Stimulated activated CD4-positive, alpha-beta T cell treated with anti-CD3 and anti-CD28 coated beads, Interleukin-4, amount 100 ng/mL, for 1 hour (primary cell): ENCODE results near the gene STAT3.
A peak's percentile ranks its signal among the peaks of the same experiment; 100 is the strongest.

Experiments used
- DNase-seq: peaks from one replicate; pipeline ENCODE4 v3.0.0-alpha.2; 2020

Gene STAT3

DNA sequence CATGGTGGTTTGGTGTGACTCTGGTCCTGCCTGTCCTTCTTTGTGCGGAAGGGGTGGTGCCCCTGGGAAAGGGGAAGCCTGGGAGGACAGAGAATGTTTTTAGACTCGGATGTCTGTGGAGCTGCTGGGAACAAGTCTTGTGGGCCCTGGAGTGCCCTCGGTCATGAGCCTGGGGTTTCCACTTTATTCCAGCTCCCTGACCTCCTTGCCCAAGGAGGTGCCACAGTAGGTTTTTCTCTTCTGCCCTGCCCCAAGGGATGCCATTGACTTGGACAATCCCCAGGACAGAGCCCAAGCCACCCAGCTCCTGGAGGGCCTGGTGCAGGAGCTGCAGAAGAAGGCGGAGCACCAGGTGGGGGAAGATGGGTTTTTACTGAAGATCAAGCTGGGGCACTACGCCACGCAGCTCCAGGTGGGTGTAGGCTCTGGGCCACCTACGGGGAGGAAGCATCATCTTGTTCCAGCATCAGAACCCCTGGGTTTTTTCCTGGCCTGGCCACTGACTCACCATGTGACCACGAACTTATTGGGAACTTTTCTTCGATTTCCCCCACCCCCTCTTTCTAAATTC, 98.5 kb downstream of the STAT3 start:
- DNase-seq: peak; percentile 79

DNA sequence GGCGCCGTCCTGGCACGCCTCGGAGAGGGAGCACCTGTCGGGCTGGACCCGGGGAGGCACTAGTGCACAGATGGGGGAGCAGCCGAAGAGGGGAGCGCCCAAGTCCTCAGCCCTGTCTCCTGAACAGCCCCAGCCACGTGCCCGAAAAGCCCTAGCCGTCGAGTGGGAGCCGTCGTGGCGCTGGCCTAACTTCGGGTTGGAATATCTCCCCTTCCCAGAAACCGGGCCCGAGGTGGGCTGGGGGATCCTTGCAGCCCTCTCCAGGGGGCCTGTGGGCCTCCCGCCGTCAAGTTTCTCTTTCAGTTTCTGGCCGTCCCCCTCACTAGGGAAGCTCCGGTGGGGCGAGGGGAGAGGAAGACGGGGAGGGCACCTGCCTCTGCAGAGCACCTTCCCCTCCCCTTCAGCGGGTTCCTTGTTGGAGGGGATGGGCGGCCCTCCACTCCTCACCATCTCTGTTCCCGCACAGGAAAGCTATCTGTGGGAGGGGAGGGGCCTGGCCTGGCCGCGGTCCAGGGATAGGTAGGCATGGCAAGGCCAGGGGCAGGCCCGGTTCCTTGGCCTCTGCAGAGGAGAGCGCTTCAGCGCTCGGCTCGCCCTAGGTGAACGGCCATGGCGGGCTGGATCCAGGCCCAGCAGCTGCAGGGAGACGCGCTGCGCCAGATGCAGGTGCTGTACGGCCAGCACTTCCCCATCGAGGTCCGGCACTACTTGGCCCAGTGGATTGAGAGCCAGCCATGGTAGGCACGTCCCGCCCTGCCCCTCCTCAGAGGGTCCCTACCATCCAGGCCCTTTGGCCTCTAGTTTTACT, 99.2 kb downstream of the STAT3 start:
- peak; percentile 74 for DNase-seq

DNA sequence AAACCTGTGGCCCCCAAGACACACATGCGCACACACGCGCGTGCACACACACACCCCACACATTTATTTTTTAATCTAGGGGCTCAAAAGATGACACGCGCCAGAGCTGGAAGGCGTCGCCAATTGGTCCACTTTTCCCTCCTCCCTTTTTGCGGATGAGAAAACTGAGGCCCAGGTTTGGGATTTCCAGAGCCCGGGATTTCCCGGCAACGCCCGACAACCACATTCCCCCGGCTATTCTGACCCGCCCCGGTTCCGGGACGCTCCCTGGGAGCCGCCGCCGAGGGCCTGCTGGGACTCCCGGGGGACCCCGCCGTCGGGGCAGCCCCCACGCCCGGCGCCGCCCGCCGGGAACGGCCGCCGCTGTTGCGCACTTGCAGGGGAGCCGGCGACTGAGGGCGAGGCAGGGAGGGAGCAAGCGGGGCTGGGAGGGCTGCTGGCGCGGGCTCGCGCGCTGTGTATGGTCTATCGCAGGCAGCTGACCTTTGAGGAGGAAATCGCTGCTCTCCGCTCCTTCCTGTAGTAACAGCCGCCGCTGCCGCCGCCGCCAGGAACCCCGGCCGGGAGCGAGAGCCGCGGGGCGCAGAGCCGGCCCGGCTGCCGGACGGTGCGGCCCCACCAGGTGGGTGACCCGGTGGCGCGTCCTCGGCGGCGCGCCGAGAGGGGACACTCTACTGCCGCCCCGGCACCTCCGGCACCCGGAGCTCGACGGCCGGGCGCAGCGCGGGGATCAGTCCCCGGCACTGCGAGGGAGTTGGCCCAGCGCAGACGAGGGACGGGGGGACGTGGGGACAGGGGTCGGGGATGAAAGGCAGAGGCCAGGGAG, 100.1 kb downstream of the STAT3 start, which contains the start of gene STAT5A:
TSS of gene STAT5A (plus strand) at position 522 of the 826 bp plus-strand sequence. CDS start 914 bp downstream, outside the sequence.
- peak; percentile 75 for DNase-seq

DNA sequence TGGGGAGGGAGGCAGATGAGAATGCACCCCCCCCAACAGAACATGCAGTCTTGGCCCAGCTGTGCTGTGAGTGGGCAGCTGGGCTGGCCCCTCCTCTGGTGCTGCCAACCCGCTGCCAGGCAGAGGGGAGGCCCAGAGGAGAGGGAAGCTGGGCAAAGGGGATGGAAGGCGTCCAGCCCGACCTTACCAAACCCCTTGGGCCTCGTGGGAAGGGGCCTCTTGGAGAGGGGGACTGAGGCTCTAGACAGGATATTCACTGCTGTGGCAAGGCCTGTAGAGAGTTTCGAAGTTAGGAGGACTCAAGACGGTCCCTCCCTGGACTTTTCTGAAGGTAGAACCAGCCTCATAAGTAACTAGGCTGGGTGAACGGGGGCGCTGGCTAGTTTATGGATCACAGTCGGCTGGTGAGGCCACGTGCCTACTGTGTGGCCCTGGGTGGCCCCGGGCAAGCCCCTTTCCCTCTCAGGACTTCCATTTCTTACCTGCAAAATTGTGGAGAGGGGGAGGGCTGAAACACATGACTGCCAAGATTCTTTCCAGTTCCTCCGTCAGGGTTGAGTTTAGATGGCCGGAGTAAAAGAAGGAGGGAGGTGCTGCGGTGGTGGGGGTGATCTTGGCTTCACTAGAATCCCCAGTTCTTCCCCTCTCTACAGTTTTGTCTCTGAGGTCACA, 100.8 kb downstream of the STAT3 start:
- DNase-seq: peak; percentile 55

DNA sequence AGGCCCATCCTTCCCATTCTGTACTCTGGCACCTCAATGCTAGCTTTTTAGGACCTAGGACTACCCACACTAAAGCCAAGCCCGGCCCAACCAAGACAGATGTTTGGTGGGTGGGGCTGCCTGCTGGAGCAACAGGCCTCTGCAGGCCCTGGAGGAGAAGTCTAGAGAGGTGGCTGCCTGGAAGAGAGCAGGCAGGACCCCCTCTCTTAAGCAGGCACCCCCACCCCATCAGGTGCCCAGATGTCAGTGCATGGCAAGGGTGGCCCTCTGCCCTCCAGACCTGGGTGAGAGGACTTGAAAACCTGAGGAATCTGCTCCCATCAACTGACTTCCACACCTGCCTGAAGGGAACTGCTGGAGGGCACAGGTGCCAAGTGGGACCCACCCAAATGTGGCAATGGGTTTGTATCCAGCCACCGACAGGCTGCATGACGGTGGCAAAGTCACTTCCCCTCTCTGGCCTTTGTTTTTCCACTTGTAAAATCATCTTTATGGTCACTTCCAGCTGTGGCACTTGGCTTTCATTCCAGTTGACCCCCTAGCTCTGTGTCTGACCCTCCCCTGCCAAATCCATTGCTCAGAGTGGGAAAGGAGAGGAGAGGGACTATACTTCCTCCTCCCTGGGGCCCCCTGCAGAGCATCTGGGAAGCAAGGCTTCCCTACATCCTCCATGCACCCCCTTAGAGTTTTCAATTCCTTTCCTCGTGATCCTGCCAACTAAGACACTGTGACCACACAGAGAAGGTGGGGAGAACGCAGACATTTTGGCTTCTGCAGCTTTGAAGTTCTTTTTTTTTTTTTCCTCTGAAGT, 101.6 kb downstream of the STAT3 start:
- peak; percentile 11 for DNase-seq

DNA sequence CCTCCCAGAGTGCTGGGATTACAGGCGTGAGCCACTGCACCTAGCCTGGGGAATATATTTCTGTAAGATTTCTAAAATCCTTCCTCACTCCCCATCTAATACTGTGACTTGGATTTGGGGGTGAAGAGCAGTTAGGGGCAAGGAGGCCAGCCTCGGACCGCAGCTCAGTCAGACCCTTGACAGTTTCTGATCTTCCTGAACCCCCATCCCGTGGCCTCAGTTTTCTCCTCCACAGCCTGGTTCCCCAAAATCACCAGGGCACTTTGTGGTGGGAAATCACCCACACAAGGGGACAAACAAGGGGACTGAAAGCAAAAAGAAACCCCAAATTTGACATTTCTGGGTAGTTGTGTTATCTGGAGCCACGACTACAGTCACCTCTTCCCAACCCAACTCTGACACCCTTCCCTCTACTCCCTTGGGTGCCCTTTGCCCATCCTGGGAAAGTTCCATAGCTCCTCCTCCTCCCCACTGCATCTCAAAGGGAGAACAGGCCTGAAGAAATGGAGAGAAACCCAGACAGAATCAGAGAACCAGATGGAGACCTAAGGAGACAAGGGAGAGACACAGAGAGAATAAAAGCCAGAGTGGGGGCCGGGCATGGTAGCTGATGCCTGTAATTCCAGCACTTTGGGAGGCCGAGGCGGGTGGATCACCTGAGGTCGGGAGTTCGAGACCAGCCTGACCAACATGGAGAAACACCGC, 102.7 kb downstream of the STAT3 start:
- no peak for DNase-seq

DNA sequence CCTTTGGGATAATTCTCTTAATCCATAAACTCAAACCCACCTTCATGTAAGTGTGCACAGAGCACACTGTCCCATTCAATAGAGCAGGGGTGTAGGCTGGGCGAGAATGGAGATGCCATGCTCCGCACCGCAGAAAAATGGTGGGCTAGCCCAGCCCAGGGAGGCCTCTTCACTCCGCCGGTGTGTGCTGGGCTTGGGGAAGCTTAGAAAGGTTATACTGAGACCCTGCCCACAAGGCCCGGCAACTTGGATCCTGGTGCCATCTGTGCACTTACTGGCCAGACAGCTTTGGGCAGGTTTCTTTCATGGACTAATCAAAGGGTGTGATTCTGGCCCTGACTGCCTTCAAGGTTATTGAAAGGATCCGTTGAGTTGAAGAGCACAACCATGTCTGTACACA, 103.7 kb downstream of the STAT3 start:
- peak; percentile 1 for DNase-seq

DNA sequence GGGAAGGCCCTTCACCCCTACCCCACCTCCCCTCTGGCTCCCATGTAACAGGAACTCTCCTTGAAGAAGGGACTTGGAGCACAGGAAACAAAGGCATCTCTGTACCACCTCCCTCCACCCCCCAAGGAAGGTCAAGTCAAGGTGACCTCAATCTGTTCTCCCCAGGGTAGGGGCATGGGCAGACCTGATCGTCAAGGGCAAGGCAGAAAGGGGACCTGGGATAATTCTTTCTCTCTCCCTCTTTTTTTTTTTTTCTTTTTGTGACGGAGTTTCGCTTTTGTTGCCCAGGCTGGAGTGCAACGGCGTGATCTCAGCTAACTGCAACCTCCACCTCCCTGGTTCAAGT, 104.2 kb downstream of the STAT3 start:
- DNase-seq: no peak

DNA sequence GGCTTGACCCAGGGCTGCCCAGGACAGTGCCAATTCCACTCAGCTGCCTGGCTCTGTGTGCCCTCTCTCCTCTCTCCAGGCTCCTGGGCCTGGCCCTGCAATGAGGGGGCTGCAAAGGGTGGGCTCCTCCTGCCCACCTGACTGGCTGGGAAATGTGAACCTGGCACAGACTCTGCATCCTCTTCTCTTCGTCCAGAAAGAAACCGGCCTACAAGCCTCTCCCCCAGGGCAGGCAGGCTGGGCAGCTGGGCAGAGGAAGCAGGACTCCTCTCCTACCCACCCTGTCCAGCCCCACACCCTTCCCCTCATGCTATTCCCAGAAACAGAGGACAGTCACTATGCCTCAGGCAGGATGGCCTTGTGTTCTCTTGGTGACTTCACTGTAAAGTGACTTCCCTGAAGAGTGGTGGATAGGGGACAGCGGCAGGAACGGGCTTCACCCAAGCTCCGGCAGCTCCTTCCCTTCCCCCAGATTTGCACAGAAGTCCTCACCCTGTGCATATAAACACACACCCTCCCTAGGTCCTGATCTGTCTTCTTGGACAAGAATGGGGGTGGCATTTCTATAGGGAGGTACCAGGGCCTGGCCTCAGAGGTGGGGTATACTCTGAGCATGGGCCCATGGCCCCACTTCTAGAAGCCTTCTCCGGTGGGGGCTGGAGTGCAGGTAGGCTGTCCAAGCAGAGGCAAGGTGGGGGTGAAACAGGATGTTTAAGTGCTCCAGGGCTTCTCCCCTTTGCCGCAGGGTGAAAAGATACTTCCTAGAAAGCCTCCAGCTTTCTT, 104.8 kb downstream of the STAT3 start:
- peak; percentile 1 for DNase-seq

DNA sequence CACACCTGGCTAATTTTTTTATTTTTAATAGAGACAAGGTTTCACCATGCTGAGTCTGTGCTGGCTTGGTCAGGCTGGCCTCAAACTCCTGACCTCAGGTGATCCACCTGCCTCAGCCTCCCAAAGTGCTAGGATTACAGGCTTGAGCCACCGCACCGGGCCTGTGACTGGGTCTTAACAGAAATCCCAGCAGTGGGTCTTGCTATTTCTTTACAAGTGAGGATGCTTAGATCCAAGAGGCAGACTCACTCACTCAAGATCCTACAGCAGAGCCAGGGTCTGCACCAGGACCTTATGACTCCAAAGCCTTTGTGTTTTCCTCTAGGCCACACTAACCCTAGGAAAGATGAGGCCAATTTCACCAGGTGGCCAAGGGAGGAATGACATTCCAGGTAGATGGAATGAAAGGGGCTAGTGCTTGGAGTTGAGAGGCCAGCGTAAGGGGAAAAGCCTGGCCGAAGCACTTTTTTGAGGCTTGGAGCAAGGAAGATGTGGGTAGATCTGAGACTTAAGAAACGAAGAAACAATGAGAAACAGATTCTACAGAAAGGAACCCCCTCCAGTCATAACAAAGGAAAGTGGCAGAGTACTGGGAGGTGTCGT, 105.7 kb downstream of the STAT3 start:
- DNase-seq: peak; percentile 1

DNA sequence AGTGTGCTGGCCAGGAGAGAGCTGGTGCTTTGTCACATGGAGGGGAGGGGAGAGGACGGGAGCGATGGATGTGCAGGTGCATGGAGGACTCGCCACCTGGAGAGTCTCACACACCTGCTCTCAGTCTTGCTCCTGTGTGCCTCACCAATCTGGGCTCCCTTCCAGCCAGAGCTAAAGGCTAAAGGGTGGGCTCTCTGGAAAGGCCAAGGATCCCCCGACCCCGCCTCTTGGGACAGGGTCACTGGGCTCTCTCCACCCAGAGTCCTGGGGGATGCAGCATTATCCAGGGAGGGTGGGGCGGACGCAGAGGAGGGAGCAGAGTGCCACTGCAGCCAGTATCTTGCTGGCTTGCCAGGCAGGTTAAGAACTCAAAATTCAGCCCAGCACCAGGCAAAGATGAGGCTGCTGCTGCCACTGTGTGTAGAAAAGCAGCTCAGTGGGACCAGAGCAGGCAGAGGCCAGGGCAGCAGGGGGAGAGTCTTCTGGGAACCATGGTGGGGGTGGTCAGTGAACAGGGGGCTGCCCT, 106.6 kb downstream of the STAT3 start:
- peak; percentile 1 for DNase-seq

DNA sequence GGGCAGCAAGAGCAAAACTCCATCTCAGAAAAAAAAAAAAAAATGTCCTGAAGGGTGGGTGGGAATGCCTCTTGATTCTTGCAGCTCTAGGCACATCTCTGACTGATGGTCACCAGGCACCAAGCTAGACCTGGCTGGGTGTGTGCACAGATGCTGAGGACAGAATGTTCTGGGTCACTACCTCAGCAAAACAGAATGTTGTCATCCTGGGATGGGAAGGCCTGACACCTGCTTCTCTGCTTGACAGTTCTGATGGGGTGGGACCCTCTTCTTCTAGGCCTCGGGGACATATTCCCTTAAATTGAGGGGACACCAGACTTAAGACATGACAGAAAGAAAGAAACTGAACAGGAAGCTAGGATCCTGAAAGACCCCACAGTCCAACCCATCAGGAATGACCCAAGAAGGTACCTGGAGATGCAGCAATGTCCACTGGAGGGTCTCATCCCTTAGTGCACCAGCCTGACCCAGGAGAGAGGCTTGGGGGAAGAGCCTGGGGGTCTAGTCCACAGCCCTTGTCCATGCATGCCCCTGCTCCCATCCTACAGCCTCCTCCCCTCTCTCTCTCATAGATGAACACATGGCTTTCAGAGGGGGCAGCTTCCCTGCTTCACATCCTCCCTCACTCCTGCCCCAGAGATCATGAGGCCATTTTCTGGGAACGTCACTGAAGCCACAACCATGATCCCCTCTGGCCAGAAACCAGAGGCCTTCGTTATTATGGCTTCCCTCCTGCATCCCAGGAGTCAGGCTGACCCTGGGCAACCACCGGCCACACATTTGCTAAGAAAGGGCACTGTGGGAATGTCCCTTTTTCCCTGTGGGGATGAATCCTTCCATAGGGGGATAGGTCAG, 108.2 kb downstream of the STAT3 start:
- DNase-seq: peak; percentile 0

DNA sequence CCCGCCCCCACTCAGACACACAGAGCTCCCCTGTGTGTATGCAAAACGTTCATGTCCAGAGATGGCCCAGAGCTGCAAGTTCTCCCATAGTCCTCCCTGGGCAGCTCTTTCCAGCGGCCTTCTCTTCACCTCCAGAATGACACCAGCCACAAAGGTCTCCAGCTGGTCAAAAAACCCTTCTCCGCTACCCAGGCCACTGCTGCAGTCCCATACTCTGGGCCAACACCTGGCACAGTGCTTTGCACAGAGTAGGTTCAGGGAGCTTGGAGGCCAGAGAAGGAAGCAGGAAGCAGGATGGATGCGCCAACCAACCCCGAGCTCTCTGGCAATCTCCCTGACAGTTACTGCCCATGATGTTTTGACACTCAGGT, 110.9 kb downstream of the STAT3 start:
- no peak for DNase-seq

DNA sequence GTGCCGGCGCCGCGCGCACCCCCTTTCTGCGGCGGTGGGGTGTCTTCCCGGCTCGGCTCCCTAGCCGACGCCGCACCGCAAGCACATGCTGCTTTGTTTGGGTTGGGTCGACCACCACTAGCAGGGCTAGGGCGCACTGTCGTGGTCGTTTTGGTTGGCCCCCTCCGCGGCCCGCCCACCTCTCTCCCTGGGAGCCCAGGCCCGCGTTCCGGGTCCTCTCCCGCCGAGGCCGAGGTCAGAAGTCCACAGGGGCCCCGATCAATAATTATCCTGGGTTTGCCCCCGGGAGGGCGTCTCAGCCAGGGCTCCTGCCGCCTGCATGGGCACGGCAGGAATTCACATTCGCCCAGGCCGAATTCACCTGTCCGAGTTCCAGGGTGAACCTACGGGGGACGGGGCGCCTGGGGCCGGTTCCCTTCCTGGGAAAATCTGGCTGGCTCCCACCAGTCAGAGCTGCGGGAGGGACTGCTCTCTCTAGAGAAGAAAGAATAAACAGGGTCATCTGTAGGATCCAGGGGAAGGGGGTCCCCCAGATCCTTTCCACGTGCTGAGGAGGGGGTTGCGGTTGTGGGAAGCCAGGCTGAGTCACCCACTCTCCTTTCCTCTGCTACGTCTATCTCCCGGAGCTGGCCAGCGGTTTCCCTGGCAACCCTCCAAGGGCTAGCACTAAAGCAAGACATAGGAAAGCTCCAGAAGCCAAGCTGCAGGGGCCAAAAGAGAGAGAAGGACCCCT, 111.5 kb downstream of the STAT3 start:
- peak; percentile 23 for DNase-seq

DNA sequence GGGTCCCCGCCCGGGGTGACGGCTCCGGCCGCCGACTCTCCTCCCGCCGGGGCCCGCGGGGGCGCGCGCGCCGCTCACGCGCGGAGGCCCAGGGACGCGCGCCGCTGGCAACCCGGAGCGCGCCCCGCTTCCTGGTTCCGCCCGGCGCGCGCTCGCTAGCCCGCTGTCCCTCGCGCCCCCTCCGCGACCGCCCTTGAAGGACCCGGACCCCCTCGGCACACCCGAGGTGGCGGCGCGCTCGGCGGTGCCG, 112.0 kb downstream of the STAT3 start, which contains the start of gene STAT5B:
TSS of gene STAT5B (minus strand) at position 33 of the 250 bp plus-strand sequence. CDS start 44,264 bp downstream, outside the sequence.
- peak; percentile 66 for DNase-seq

DNA sequence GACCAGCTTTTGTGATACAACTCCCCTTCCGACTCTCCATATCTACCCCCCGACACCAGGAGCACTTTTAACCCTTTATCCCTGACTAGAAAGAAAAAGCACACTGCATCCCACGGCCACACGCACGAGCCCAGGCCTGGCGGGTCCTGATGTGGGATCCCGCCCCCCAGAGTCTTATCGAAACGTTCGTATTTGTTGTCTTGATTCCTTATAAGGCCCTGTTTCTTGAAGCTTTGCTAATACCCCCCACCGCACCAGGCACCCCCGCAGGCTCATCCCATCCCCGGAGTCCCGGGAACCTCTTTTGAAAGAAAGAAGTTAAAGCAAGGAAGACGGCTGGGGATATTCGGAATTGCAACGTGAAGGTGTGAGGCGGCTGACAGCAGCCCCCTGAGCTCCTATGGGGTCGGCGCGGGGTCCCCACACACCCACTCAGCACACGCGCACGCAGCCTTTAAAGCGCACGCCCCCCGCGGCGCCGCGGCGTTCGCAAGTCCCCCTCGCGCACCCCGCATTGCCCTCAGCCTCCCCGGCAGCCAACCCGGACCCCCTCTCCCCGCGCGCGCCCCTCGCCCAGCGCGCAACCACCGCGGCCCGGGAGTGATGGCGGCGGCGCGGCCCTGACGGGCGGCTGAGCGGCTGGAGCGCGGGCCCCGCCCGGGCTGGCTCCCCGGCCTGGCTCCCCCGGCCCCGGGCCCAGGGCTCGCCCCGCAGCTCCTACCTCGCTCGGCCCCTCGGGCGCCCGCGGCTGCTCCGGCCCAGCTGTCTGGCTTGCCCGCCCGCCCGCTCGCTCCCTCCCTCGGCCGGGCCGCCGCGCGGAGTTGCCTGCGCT, 112.5 kb downstream of the STAT3 start:
- DNase-seq: peak; percentile 46

DNA sequence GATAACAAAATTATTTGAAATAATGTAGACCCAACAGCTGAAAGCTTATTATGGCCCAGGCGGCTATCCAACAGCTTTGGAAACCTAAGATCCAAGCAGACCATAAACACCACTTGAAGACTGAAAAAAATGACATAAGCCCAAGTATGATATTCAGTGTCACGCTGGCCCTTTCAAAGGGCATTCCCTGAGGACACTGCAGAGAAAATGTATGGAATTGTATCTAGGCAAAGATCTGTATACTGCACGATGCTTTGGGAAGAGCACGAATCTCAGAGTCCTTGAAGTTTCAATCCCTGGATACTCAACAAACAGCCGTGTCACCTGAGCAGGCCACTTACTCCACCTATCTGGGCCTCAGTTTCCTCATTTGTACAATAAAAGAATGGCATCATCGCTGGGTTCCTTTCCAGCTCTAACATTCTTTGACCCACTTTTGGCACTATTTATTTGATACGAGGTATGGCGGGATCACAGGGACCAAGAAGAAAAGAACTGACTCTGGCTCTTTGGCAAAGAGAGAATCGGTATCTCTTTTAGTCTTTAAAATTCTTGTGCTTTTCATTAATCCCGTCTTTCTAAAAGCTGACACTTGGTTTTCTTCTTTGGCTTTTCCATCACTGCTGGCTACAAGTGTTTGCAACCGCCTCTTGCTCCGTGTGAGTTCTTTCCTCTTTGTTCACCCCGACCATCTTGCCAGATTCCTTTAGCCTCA, 113.3 kb downstream of the STAT3 start:
- no peak for DNase-seq
